OCI-LY1 (cell line): Measurements from ENCODE around the gene ZNF618.

Experiments
- CTCF ChIP-seq: fragments of 200-600 bp; sonication (generic), shearing (Covaris generic); IDR thresholded peaks from 2 replicates; pipeline ENCODE4 v1.5.1; 2017; ENCODE audit warnings: mild to moderate bottlenecking, antibody characterized with exemption, low read length, moderate library complexity, mixed read lengths
- EZH2 ChIP-seq: fragments of 200-600 bp; sonication (generic), shearing (Covaris generic); IDR thresholded peaks from 2 replicates; pipeline ENCODE4 v1.8.0; 2017; ENCODE audit warnings: borderline replicate concordance, mixed run types, mild to moderate bottlenecking, antibody characterized with exemption, low read length, moderate library complexity, mixed read lengths

- no peak for TF ChIP-seq CTCF
- no peak for TF ChIP-seq EZH2
Observed at GRCh38 chr9:113973226-113973625, 97.1 kb downstream of the ZNF618 start.
